ENCODE results near the gene RAB40C. TPM values are rescaled to one million over a fixed set of nuclear protein-coding genes. Genes with fewer than 3 reads are reported as not detected.

The RAB40C gene
- total RNA-seq, 1 experiment from 2014 or later = 22.5 TPM

DNA sequence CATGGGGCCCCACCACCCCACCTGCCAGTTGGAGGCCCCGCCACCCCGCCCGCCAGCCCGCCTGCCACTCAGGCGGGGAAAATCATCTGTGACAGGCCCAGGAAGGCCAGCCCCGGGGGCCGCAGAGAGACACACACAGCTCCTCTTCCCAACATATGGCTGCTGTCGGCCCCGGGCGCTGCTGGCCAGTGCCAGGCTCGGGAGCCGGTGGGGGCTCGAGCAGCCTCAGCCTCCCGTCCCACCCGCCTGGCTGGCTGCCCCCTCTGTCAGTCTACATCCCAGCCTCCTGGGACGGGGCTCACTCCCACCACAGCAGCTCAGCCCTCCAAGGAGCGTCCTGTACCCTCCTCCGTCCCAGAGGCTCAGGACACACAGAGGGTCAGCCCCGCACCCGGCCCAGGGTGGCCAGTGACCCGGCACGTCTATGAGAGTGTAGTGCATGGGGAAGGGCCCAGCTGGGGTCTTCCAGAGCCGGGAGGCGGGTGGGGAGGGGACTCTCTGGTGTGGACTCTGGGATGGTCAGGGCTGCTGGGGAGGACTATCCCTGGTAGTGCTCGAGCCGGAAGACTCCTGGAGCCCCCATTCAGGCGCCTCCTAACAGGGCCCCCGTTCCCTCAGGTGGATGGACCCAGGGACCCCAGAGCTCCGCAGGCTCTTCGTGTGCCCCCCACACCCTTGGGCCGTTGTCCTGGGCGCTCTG lies 33.2 kb upstream of the RAB40C start (continued):
- TF ChIP-seq MXD4 (CRISPR knock-in tag; IDR thresholded peaks at IDR 0.05; ENCODE audit: borderline replicate concordance) (no peak), FOXJ3 (CRISPR knock-in tag; IDR thresholded peaks at IDR 0.05; ENCODE audit: borderline replicate concordance) (no peak), GTF2I (CRISPR knock-in tag; conservative IDR thresholded peaks at IDR 0.05) (no peak), CBFB (CRISPR knock-in tag; IDR thresholded peaks at IDR 0.05; ENCODE audit: low read depth) (no peak)
- TF ChIP-seq, protein P1, sequence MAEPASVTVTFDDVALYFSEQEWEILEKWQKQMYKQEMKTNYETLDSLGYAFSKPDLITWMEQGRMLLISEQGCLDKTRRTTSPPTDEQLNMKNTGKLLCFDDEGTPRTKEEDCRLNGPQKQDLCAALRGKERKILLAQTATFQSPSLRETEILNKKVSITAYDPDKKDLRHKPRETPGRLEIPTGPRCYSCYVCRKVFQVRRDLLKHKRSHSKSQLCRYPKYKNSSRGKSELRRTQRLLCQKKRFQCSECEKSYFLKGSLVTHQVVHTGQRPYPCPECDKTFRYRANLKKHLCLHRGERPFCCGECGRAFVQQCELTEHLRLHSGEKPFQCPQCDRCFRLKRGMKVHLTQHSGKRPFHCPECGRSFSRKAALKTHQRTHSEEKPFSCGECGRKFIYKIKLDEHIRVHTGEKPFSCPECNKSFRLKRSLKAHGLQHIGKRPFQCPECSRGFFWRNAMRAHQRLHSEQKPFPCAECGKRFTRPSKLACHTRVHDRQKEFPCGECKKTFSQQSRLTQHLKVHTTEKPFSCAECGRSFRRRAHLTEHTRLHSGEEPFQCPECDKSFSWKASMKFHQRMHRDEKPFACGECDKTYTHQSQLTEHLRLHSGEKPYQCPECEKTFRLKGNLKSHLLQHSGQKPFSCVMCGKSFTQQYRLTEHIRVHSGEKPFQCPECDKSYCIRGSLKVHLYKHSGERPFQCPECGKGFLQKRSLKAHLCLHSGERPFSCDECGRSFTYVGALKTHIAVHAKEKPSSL (CRISPR knock-in tag; conservative IDR thresholded peaks at IDR 0.05) = no peak
- TF ChIP-seq, protein P2, sequence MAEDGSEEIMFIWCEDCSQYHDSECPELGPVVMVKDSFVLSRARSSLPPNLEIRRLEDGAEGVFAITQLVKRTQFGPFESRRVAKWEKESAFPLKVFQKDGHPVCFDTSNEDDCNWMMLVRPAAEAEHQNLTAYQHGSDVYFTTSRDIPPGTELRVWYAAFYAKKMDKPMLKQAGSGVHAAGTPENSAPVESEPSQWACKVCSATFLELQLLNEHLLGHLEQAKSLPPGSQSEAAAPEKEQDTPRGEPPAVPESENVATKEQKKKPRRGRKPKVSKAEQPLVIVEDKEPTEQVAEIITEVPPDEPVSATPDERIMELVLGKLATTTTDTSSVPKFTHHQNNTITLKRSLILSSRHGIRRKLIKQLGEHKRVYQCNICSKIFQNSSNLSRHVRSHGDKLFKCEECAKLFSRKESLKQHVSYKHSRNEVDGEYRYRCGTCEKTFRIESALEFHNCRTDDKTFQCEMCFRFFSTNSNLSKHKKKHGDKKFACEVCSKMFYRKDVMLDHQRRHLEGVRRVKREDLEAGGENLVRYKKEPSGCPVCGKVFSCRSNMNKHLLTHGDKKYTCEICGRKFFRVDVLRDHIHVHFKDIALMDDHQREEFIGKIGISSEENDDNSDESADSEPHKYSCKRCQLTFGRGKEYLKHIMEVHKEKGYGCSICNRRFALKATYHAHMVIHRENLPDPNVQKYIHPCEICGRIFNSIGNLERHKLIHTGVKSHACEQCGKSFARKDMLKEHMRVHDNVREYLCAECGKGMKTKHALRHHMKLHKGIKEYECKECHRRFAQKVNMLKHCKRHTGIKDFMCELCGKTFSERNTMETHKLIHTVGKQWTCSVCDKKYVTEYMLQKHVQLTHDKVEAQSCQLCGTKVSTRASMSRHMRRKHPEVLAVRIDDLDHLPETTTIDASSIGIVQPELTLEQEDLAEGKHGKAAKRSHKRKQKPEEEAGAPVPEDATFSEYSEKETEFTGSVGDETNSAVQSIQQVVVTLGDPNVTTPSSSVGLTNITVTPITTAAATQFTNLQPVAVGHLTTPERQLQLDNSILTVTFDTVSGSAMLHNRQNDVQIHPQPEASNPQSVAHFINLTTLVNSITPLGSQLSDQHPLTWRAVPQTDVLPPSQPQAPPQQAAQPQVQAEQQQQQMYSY (CRISPR knock-in tag; IDR thresholded peaks at IDR 0.05) = no peak
- TF ChIP-seq, protein P3, sequence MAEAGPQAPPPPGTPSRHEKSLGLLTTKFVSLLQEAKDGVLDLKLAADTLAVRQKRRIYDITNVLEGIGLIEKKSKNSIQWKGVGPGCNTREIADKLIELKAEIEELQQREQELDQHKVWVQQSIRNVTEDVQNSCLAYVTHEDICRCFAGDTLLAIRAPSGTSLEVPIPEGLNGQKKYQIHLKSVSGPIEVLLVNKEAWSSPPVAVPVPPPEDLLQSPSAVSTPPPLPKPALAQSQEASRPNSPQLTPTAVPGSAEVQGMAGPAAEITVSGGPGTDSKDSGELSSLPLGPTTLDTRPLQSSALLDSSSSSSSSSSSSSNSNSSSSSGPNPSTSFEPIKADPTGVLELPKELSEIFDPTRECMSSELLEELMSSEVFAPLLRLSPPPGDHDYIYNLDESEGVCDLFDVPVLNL (CRISPR knock-in tag; IDR thresholded peaks at IDR 0.05; ENCODE audit: borderline replicate concordance, low read depth) = no peak
- TF ChIP-seq, protein P4, sequence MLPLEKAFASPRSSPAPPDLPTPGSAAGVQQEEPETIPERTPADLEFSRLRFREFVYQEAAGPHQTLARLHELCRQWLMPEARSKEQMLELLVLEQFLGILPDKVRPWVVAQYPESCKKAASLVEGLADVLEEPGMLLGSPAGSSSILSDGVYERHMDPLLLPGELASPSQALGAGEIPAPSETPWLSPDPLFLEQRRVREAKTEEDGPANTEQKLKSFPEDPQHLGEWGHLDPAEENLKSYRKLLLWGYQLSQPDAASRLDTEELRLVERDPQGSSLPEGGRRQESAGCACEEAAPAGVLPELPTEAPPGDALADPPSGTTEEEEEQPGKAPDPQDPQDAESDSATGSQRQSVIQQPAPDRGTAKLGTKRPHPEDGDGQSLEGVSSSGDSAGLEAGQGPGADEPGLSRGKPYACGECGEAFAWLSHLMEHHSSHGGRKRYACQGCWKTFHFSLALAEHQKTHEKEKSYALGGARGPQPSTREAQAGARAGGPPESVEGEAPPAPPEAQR (CRISPR knock-in tag; IDR thresholded peaks at IDR 0.05) = no peak

DNA sequence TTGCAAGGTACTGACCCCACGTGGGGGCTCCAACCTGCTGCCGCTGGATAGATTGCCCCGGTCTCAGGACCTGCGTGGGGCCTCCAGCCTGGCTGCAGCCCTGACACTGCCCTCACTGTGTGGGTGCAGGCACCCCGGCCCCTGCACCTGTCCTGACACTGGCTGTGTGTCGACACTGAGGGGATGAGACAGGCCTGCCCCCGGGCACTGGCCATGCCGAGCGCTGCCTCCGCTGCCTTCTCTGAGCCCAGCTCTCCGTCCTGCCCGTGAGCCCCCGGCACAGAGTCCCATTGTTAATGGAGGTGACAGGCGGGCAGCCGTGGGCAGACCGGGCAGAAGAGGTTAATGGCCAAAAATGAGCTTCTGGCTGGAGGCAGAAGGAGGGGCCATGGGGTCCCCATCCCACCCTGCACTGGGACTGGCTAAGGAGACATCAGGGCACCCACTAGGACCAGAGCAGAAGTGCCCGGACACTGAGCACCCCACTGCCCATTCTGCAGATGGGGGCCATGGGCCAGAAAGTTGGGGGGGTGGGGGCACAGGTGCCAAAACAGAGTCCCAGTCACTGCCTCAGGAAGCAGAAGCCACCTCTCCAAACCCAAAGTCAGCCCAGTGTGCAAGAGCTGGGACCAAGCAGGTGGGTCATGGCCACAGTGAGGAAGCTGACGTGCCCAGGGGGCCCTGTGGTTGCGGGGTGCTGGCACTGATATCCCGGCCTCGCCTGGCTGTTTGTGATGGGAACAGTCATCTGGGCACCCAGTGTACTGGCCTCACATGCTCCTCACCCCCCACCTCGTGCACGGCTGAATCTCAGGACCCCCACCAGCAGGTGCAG lies 32.2 kb upstream of the RAB40C start:
- Mint-ChIP-seq H3K27me3 (ENCODE audit: low read depth) (peaks cover 28% of the 10 kb centered on the region), H3K27ac (no peak overlapping the region), H3K36me3 (no peaks in the 10 kb centered on the region), H3K9me3 (no peaks in the 10 kb centered on the region), H3K4me3 (no peak overlapping the region), H3K4me1 (no peaks in the 10 kb centered on the region)
- ATAC-seq (no peak), DNase-seq (ENCODE audit: low spot score) (no peak)
- ChIA-PET CTCF (no interaction called here), POLR2A (no interaction called here)
- TF ChIP-seq, protein P5, sequence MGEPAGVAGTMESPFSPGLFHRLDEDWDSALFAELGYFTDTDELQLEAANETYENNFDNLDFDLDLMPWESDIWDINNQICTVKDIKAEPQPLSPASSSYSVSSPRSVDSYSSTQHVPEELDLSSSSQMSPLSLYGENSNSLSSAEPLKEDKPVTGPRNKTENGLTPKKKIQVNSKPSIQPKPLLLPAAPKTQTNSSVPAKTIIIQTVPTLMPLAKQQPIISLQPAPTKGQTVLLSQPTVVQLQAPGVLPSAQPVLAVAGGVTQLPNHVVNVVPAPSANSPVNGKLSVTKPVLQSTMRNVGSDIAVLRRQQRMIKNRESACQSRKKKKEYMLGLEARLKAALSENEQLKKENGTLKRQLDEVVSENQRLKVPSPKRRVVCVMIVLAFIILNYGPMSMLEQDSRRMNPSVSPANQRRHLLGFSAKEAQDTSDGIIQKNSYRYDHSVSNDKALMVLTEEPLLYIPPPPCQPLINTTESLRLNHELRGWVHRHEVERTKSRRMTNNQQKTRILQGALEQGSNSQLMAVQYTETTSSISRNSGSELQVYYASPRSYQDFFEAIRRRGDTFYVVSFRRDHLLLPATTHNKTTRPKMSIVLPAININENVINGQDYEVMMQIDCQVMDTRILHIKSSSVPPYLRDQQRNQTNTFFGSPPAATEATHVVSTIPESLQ (CRISPR knock-in tag; IDR thresholded peaks at IDR 0.05) = no peak
- TF ChIP-seq GRHL2 (CRISPR knock-in tag; IDR thresholded peaks at IDR 0.05; ENCODE audit: insufficient replicate concordance, severe bottlenecking) (no peak), ZNF121 (CRISPR knock-in tag; IDR thresholded peaks at IDR 0.05) (no peak), KAT7 (CRISPR knock-in tag; IDR thresholded peaks at IDR 0.05; ENCODE audit: borderline replicate concordance) (no peak), ZNF219 (CRISPR knock-in tag; IDR thresholded peaks at IDR 0.05; ENCODE audit: borderline replicate concordance) (no peak), TEAD4 (CRISPR knock-in tag; IDR thresholded peaks at IDR 0.05) (no peak), PRRX2 (CRISPR knock-in tag; IDR thresholded peaks at IDR 0.05) (no peak), SOX15 (CRISPR knock-in tag; IDR thresholded peaks at IDR 0.05) (no peak)
- TF ChIP-seq, protein P6, sequence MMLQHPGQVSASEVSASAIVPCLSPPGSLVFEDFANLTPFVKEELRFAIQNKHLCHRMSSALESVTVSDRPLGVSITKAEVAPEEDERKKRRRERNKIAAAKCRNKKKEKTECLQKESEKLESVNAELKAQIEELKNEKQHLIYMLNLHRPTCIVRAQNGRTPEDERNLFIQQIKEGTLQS (CRISPR knock-in tag; conservative IDR thresholded peaks at IDR 0.05) = no peak
- TF ChIP-seq, protein P7, sequence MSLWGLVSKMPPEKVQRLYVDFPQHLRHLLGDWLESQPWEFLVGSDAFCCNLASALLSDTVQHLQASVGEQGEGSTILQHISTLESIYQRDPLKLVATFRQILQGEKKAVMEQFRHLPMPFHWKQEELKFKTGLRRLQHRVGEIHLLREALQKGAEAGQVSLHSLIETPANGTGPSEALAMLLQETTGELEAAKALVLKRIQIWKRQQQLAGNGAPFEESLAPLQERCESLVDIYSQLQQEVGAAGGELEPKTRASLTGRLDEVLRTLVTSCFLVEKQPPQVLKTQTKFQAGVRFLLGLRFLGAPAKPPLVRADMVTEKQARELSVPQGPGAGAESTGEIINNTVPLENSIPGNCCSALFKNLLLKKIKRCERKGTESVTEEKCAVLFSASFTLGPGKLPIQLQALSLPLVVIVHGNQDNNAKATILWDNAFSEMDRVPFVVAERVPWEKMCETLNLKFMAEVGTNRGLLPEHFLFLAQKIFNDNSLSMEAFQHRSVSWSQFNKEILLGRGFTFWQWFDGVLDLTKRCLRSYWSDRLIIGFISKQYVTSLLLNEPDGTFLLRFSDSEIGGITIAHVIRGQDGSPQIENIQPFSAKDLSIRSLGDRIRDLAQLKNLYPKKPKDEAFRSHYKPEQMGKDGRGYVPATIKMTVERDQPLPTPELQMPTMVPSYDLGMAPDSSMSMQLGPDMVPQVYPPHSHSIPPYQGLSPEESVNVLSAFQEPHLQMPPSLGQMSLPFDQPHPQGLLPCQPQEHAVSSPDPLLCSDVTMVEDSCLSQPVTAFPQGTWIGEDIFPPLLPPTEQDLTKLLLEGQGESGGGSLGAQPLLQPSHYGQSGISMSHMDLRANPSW (CRISPR knock-in tag; conservative IDR thresholded peaks at IDR 0.05; ENCODE audit: low read depth) = no peak
- TF ChIP-seq, protein P8, sequence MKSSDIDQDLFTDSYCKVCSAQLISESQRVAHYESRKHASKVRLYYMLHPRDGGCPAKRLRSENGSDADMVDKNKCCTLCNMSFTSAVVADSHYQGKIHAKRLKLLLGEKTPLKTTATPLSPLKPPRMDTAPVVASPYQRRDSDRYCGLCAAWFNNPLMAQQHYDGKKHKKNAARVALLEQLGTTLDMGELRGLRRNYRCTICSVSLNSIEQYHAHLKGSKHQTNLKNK (CRISPR knock-in tag; IDR thresholded peaks at IDR 0.05) = no peak

All from WTC11 (cell line).